Dermis microvascular lymphatic vessel endothelial cell (primary cell): ENCODE data around the gene KIF20B. TPM values are rescaled to one million over a fixed set of nuclear protein-coding genes. Genes with fewer than 3 reads are reported as not detected.

ENCODE experiments used
- total RNA-seq: library from RNA; depleted of rRNA; stranded (reverse); fragments of >200 nt; gene quantifications from 2 replicates; pipeline ENCODE4 v1.2.1, GENCODE V29; 2014

KIF20B gene
- total RNA-seq, 1 donor from 2014 or later: 7.3 TPM

Other genes with a start within 250 kb of the KIF20B start
- under 0.01 TPM in 1 of 2 replicates, not detected in the other for gene SLC16A12, start 166.0 kb upstream of the KIF20B start, total RNA-seq
- 2.3 and 3.7 TPM in 2 replicates for gene PANK1, start 56.3 kb upstream of the KIF20B start, total RNA-seq